COLO668 (cell line): Measurements from ENCODE around the gene ZNF234.
A peak's percentile ranks its signal among the peaks of the same experiment; 100 is the strongest.
"Not testable (repeated sequence)": the region's sequence is repeated elsewhere in the genome, so short reads cannot be mapped to it uniquely, and the experiment has no call there.

Source experiments
- DNase-seq: peaks from one replicate; lab custom pipeline; 2025; ENCODE audit not compliant: unreplicated experiment; lab: John Stamatoyannopoulos, UW

ZNF234 gene

GRCh38 chr19:44180968-44181367, 39.6 kb downstream of the ZNF234 start:
- no peak for DNase-seq

GRCh38 chr19:44182145-44182544, 40.8 kb downstream of the ZNF234 start:
- DNase-seq = no peak

GRCh38 chr19:44190020-44190419, 48.7 kb downstream of the ZNF234 start:
- DNase-seq = no peak

- no peak for DNase-seq
Observed at GRCh38 chr19:44192127-44192526, 50.8 kb downstream of the ZNF234 start.

- DNase-seq = no peak
Observed at GRCh38 chr19:44196772-44197171, 55.4 kb downstream of the ZNF234 start.

GRCh38 chr19:44202470-44202869, 61.1 kb downstream of the ZNF234 start:
- no peak for DNase-seq

- DNase-seq = no peak
Observed at GRCh38 chr19:44202974-44203373, 61.6 kb downstream of the ZNF234 start.

- DNase-seq = not testable (repeated sequence)
Observed at GRCh38 chr19:44203877-44204276, 62.5 kb downstream of the ZNF234 start.

GRCh38 chr19:44204772-44205171, 63.4 kb downstream of the ZNF234 start:
- no peak for DNase-seq

GRCh38 chr19:44207126-44207803, 65.9 kb downstream of the ZNF234 start:
- peak; percentile 94 for DNase-seq
